Measurements from ENCODE around the gene EXOC3L1. TPM values are rescaled to one million over a fixed set of nuclear protein-coding genes. Genes with fewer than 3 reads are reported as not detected.

Gene EXOC3L1
- total and polyA plus RNA-seq, 2 of the 13 experiments (the other 11 are each of a cell fraction or from before 2014, with no cell fraction given), result 0.12 TPM; not detected in 1

GRCh38 chr16:67173323-67173722 lies 16.6 kb downstream of the EXOC3L1 start (continued):
- TF ChIP-seq SRSF9 (IDR thresholded peaks at IDR 0.05; ENCODE audit: borderline replicate concordance, insufficient read depth, low read depth, low read length, poor library complexity, severe bottlenecking) (no peak), REPIN1 (CRISPR knock-in tag; IDR thresholded peaks at IDR 0.05; ENCODE audit: borderline replicate concordance, low read depth) (no peak), FOXA3 (CRISPR knock-in tag; IDR thresholded peaks at IDR 0.05) (no peak), SOX13 (IDR thresholded peaks at IDR 0.05) (no peak), SOX13 (CRISPR knock-in tag; conservative IDR thresholded peaks at IDR 0.05 in 1 of 2, IDR thresholded peaks at IDR 0.05 in 1 of 2) (no peak), NONO (IDR thresholded peaks at IDR 0.05) (no peak), NONO (CRISPR knock-in tag; conservative IDR thresholded peaks at IDR 0.05) (no peak), NFE2 (CRISPR knock-in tag; IDR thresholded peaks at IDR 0.05) (no peak), ZNF781 (CRISPR knock-in tag; IDR thresholded peaks at IDR 0.05; ENCODE audit: borderline replicate concordance, not compliant biosample characterization) (no peak), ZNF614 (CRISPR knock-in tag; IDR thresholded peaks at IDR 0.05; ENCODE audit: borderline replicate concordance) (no peak), NR2F6 (IDR thresholded peaks at IDR 0.05) (peak; percentile 45; the same call in 1 of the 2 replicates), NR2F6 (CRISPR knock-in tag; IDR thresholded peaks at IDR 0.05) (peak; percentile 74), ZNF503 (CRISPR knock-in tag; IDR thresholded peaks at IDR 0.05) (no peak), ZNF326 (CRISPR knock-in tag; IDR thresholded peaks at IDR 0.05; ENCODE audit: borderline replicate concordance) (no peak), RXRB (CRISPR knock-in tag; IDR thresholded peaks at IDR 0.05; ENCODE audit: borderline replicate concordance) (peak; percentile 33; the same call in 1 of the 2 replicates), HNF4A (CRISPR knock-in tag; IDR thresholded peaks at IDR 0.05) (peak; percentile 37; the same call in 1 of the 2 replicates), ZIK1 (CRISPR knock-in tag; IDR thresholded peaks at IDR 0.05; ENCODE audit: borderline replicate concordance, low read depth) (no peak), RARA (CRISPR knock-in tag; IDR thresholded peaks at IDR 0.05) (peak; percentile 85), NCOA2 (CRISPR knock-in tag; IDR thresholded peaks at IDR 0.05) (no peak), ZNF552 (CRISPR knock-in tag; IDR thresholded peaks at IDR 0.05; ENCODE audit: borderline replicate concordance) (no peak), ZNF333 (CRISPR knock-in tag; IDR thresholded peaks at IDR 0.05; ENCODE audit: borderline replicate concordance) (no peak), ZNF160 (CRISPR knock-in tag; IDR thresholded peaks at IDR 0.05) (no peak), PPARG (CRISPR knock-in tag; conservative IDR thresholded peaks at IDR 0.05) (no peak), PREB (CRISPR knock-in tag; IDR thresholded peaks at IDR 0.05) (no peak), ZSCAN25 (CRISPR knock-in tag; IDR thresholded peaks at IDR 0.05) (no peak)
- TF ChIP-seq, protein P1, sequence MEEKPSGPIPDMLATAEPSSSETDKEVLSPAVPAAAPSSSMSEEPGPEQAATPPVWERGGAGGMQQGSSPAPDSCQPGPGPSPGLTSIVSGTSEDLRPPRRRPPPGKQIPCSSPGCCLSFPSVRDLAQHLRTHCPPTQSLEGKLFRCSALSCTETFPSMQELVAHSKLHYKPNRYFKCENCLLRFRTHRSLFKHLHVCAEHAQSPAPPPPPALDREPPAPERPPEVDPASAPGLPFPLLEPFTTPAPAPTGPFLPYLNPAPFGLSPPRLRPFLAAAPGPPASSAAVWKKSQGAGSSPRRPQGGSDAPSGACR (CRISPR knock-in tag; IDR thresholded peaks at IDR 0.05), result no peak
- TF ChIP-seq, protein P2, sequence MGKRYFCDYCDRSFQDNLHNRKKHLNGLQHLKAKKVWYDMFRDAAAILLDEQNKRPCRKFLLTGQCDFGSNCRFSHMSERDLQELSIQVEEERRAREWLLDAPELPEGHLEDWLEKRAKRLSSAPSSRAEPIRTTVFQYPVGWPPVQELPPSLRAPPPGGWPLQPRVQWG (CRISPR knock-in tag; IDR thresholded peaks at IDR 0.05; ENCODE audit: borderline replicate concordance, low read depth), result no peak
- TF ChIP-seq, protein P3, sequence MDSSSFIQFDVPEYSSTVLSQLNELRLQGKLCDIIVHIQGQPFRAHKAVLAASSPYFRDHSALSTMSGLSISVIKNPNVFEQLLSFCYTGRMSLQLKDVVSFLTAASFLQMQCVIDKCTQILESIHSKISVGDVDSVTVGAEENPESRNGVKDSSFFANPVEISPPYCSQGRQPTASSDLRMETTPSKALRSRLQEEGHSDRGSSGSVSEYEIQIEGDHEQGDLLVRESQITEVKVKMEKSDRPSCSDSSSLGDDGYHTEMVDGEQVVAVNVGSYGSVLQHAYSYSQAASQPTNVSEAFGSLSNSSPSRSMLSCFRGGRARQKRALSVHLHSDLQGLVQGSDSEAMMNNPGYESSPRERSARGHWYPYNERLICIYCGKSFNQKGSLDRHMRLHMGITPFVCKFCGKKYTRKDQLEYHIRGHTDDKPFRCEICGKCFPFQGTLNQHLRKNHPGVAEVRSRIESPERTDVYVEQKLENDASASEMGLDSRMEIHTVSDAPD (CRISPR knock-in tag; IDR thresholded peaks at IDR 0.05), result no peak

All from HepG2 (cell line).